Fibroblast of lung (primary cell): Measurements from ENCODE around the gene RTTN. TPM values are rescaled to one million over a fixed set of nuclear protein-coding genes. Genes with fewer than 3 reads are reported as not detected.
"Not testable (repeated sequence)": the region's sequence is repeated elsewhere in the genome, so short reads cannot be mapped to it uniquely, and the experiment has no call there.

ENCODE experiments used
- DNase-seq, 2 donors: peaks; one replicate each; pipeline versions ENCODE4 v3.0.0 to v3.0.0-alpha.2; 2010; ENCODE audit warnings: low read depth in 2 of 2
- H2AFZ ChIP-seq: 2 replicates; pipeline ENCODE4 v1.5.1; 2012; ENCODE audit warnings: low read length, control low read depth, inconsistent platforms
- H3K27ac ChIP-seq: 2 replicates; pipeline ENCODE4 v1.5.1; 2011; ENCODE audit warnings: low read length, control low read depth; ENCODE audit not compliant: insufficient read depth
- H3K27me3 ChIP-seq: 2 replicates; pipeline ENCODE4 v1.5.1; 2011; ENCODE audit warnings: mild to moderate bottlenecking, low read length; ENCODE audit not compliant: control insufficient read depth, insufficient read depth
- H3K36me3 ChIP-seq: 2 replicates; pipeline ENCODE4 v1.5.1; 2011; ENCODE audit warnings: low read length; ENCODE audit not compliant: control insufficient read depth, insufficient read depth
- H3K4me1 ChIP-seq: 2 replicates; pipeline ENCODE4 v1.5.1; 2011; ENCODE audit warnings: low read length; ENCODE audit not compliant: control insufficient read depth, insufficient read depth; ENCODE audit errors: extremely low read depth
- H3K4me2 ChIP-seq: 2 replicates; pipeline ENCODE4 v1.5.1; 2011; ENCODE audit warnings: low read length, control low read depth; ENCODE audit not compliant: insufficient read depth; ENCODE audit errors: extremely low read depth
- H3K4me3 ChIP-seq, 4 experiments: fragments of 200-600 bp in 1 of 4; sonication (generic) in 1 of 4; replicated peaks in 1 of 4; 2 replicates each; pipeline ENCODE4 v1.5.1; 2011 to 2016; ENCODE audit warnings: low read length in 4 of 4, low read depth in 3 of 4, mild to moderate bottlenecking in 3 of 4, control low read depth in 2 of 4, inconsistent platforms in 1 of 4, mixed read lengths in 1 of 4; ENCODE audit not compliant: insufficient read depth in 1 of 4; ENCODE audit errors: control extremely low read depth in 1 of 4
- H3K79me2 ChIP-seq: 2 replicates; pipeline ENCODE4 v1.5.1; 2012; ENCODE audit warnings: mild to moderate bottlenecking, low read length, inconsistent platforms; ENCODE audit not compliant: control insufficient read depth, insufficient read depth
- H3K9ac ChIP-seq: 2 replicates; pipeline ENCODE4 v1.5.1; 2011; ENCODE audit warnings: mild to moderate bottlenecking, low read length, control low read depth; ENCODE audit not compliant: insufficient read depth
- H3K9me3 ChIP-seq: 2 replicates; pipeline ENCODE4 v1.5.1; 2012; ENCODE audit warnings: low read depth, low read length; ENCODE audit not compliant: control insufficient read depth, insufficient read depth
- H4K20me1 ChIP-seq: 2 replicates; pipeline ENCODE4 v1.5.1; 2011; ENCODE audit warnings: low read length; ENCODE audit not compliant: control insufficient read depth, insufficient read depth; ENCODE audit errors: extremely low read depth
- EZH2 ChIP-seq: IDR thresholded peaks from 2 replicates; pipeline ENCODE4 v1.5.1; 2012; ENCODE audit warnings: low read length, control low read depth, mild to moderate bottlenecking; ENCODE audit errors: missing control alignments
- polyA plus RNA-seq, 2 donors: library from polyadenylated mRNA; depleted of rRNA in 1 of 2; stranded (reverse) in 1 of 2; unstranded in 1 of 2; fragments of >200 nt; gene quantifications; 2 replicates each; pipeline ENCODE4 v1.2.1, GENCODE V29; 2011 to 2012; ENCODE audit warnings: missing spikeins in 1 of 2
- total RNA-seq: library from RNA; depleted of rRNA; stranded (reverse); fragments of >200 nt; gene quantifications from 2 replicates; pipeline ENCODE4 v1.2.1, GENCODE V29; 2014
- TF ChIP-seq, protein P1 (sequence below), 2 donors: IDR thresholded peaks in 1 of 2; conservative IDR thresholded peaks in 1 of 2; 1 replicate in 1 of 2; 2 replicates in 1 of 2; pipeline ENCODE4 v1.5.1; 2011 to 2012; ENCODE audit warnings: low read length in 2 of 2, control low read depth in 1 of 2, inconsistent platforms in 1 of 2, low read depth in 1 of 2, mild to moderate bottlenecking in 1 of 2

Gene RTTN
- total and polyA plus RNA-seq, 2 donors (not counting 1 experiment from before 2014, with no cell fraction given) = 5.4 to 19.0 TPM

GRCh38 chr18:70249118-70249517 is 43.6 kb upstream of the RTTN start:
- Histone ChIP-seq H4K20me1 (no peaks in the 10 kb centered on the region), H3K9ac (no peak overlapping the region), H3K4me3 (no peak overlapping the region), H3K79me2 (no peaks in the 10 kb centered on the region), H3K4me2 (no peak overlapping the region), H2AFZ (no peak overlapping the region), H3K27ac (no peak overlapping the region), H3K36me3 (no peaks in the 10 kb centered on the region), H3K27me3 (no peaks in the 10 kb centered on the region), H3K9me3 (no peaks in the 10 kb centered on the region), H3K4me1 (no peaks in the 10 kb centered on the region)
- TF ChIP-seq EZH2 = no peak
- TF ChIP-seq, protein P1, sequence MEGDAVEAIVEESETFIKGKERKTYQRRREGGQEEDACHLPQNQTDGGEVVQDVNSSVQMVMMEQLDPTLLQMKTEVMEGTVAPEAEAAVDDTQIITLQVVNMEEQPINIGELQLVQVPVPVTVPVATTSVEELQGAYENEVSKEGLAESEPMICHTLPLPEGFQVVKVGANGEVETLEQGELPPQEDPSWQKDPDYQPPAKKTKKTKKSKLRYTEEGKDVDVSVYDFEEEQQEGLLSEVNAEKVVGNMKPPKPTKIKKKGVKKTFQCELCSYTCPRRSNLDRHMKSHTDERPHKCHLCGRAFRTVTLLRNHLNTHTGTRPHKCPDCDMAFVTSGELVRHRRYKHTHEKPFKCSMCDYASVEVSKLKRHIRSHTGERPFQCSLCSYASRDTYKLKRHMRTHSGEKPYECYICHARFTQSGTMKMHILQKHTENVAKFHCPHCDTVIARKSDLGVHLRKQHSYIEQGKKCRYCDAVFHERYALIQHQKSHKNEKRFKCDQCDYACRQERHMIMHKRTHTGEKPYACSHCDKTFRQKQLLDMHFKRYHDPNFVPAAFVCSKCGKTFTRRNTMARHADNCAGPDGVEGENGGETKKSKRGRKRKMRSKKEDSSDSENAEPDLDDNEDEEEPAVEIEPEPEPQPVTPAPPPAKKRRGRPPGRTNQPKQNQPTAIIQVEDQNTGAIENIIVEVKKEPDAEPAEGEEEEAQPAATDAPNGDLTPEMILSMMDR (conservative IDR thresholded peaks at IDR 0.05 in 1 of 2, IDR thresholded peaks at IDR 0.05 in 1 of 2; ENCODE audit: low read depth in 1 of 2, low read length in 2 of 2) = no peak
- DNase-seq = peak; percentile 37 to 60

DNA sequence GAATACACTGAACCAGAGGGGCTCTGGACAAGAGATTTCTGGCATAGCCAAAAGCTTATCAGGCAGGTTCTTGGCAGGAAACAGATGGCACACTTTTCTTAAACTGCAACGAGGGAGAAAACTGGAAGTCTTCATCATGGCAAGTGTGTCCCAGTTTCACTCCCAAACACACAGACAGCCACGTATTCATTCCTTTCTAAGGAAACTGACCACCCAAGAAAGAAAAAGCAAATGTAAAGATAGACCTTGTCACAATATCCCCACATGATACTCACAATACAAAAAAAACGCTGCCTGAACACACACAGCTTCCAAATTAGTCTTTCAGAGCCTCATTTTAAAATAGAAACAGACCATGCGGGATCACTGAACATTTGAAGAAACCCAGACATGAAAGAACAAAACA is 40.6 kb upstream of the RTTN start:
- Histone ChIP-seq H3K9ac (no peak overlapping the region), H3K27ac (no peak overlapping the region), H3K36me3 (no peaks in the 10 kb centered on the region), H3K27me3 (no peaks in the 10 kb centered on the region), H3K9me3 (no peaks in the 10 kb centered on the region), H3K4me2 (no peak overlapping the region), H3K79me2 (no peaks in the 10 kb centered on the region), H2AFZ (peak overlapping the region; percentile 68), H3K4me3 (no peak overlapping the region), H4K20me1 (no peaks in the 10 kb centered on the region), H3K4me1 (no peaks in the 10 kb centered on the region)
- TF ChIP-seq, protein P1 (conservative IDR thresholded peaks at IDR 0.05 in 1 of 2, IDR thresholded peaks at IDR 0.05 in 1 of 2; ENCODE audit: low read depth in 1 of 2, low read length in 2 of 2) = no peak
- no peak for TF ChIP-seq EZH2
- peak in 1 of 2 donors; percentile 11 for DNase-seq

- no peak overlapping the region for H3K4me3 ChIP-seq
- no peak overlapping the region for H2AFZ ChIP-seq
- no peak overlapping the region for H3K27ac ChIP-seq
- peak in 1 of 2 donors; percentile 60 for DNase-seq
- no peaks in the 10 kb centered on the region for H3K36me3 ChIP-seq
- no peak overlapping the region for H3K9ac ChIP-seq
- no peaks in the 10 kb centered on the region for H4K20me1 ChIP-seq
- TF ChIP-seq EZH2 = no peak
- TF ChIP-seq, protein P1 (conservative IDR thresholded peaks at IDR 0.05 in 1 of 2, IDR thresholded peaks at IDR 0.05 in 1 of 2; ENCODE audit: low read depth in 1 of 2, low read length in 2 of 2) = no peak
- H3K27me3 ChIP-seq = no peaks in the 10 kb centered on the region
- no peak overlapping the region for H3K4me2 ChIP-seq
- H3K9me3 ChIP-seq = no peaks in the 10 kb centered on the region
- H3K4me1 ChIP-seq = no peaks in the 10 kb centered on the region
- no peaks in the 10 kb centered on the region for H3K79me2 ChIP-seq
Observed at GRCh38 chr18:70243131-70243929, 37.8 kb upstream of the RTTN start.

- H3K9me3 ChIP-seq, H4K20me1 ChIP-seq, H2AFZ ChIP-seq, H3K4me2 ChIP-seq, H3K36me3 ChIP-seq, H3K27me3 ChIP-seq, H3K4me3 ChIP-seq, H3K27ac ChIP-seq, DNase-seq, H3K4me1 ChIP-seq, H3K9ac ChIP-seq, H3K79me2 ChIP-seq: not testable (repeated sequence)
Observed at GRCh38 chr18:70236921-70237320, 31.4 kb upstream of the RTTN start.
